Measurements from ENCODE around the gene ERCC3.

Gene ERCC3

DNA sequence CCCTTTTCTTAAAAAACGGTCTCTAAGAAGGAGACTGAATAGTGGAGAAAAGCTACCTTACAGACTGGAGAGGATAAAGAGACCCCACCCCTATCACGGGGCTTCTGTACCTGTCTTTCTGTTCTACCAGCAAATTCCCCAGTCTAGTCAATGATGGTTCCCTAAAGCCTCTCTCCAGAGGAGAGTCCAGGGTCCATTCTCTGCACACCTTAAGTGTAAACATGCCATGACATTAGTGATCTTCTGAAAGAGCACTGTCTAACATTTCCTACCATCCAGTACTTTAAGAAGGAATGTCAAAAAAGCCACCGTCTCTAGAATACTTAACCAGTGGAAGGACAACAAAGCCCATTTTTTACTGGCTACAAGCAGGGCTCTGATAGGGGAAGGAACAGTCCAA, 17.0 kb upstream of the ERCC3 start:
- no peak for DNase-seq (ENCODE audit: low spot score)
- in situ Hi-C loops (cut with MboI; ENCODE audit: low sequenced_read_pairs, unreplicated experiment), result no loop called here
- TF ChIP-seq, protein P1, sequence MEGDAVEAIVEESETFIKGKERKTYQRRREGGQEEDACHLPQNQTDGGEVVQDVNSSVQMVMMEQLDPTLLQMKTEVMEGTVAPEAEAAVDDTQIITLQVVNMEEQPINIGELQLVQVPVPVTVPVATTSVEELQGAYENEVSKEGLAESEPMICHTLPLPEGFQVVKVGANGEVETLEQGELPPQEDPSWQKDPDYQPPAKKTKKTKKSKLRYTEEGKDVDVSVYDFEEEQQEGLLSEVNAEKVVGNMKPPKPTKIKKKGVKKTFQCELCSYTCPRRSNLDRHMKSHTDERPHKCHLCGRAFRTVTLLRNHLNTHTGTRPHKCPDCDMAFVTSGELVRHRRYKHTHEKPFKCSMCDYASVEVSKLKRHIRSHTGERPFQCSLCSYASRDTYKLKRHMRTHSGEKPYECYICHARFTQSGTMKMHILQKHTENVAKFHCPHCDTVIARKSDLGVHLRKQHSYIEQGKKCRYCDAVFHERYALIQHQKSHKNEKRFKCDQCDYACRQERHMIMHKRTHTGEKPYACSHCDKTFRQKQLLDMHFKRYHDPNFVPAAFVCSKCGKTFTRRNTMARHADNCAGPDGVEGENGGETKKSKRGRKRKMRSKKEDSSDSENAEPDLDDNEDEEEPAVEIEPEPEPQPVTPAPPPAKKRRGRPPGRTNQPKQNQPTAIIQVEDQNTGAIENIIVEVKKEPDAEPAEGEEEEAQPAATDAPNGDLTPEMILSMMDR (IDR thresholded peaks at IDR 0.05; ENCODE audit: borderline replicate concordance, control extremely low read depth, extremely low read depth, insufficient read depth, missing control alignments), result no peak

DNA sequence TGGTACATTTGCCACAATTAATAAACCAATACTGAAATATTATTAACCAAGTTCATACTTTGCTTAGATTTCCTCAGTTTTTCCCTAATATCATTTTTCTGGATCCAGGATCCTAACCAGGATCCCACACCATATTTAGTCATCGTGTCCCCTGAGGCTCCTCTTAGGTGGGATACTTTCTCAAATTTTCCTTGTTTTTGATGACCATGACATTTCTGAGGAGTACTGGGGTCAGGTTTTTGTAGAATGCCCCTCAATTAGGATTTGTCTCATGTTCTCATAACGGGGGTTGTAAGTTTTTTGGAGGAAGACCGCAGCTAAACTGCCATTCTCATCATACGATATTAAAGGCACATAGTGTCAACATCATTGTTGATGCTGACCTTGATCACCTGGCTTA, 15.5 kb upstream of the ERCC3 start:
- no peak for DNase-seq (ENCODE audit: low spot score)
- in situ Hi-C loops (cut with MboI; ENCODE audit: low sequenced_read_pairs, unreplicated experiment), result no loop called here
- TF ChIP-seq, protein P1 (IDR thresholded peaks at IDR 0.05; ENCODE audit: borderline replicate concordance, control extremely low read depth, extremely low read depth, insufficient read depth, missing control alignments), result no peak

GRCh38 chr2:127308586-127309138, 14.7 kb upstream of the ERCC3 start:
- TF ChIP-seq, protein P1 (IDR thresholded peaks at IDR 0.05; ENCODE audit: borderline replicate concordance, control extremely low read depth, extremely low read depth, insufficient read depth, missing control alignments), result no peak
- in situ Hi-C loops (cut with MboI; ENCODE audit: low sequenced_read_pairs, unreplicated experiment), result no loop called here
- DNase-seq (ENCODE audit: low spot score), result no peak

GRCh38 chr2:127305990-127306585, 12.1 kb upstream of the ERCC3 start:
- no peak for DNase-seq (ENCODE audit: low spot score)
- in situ Hi-C loops (cut with MboI; ENCODE audit: low sequenced_read_pairs, unreplicated experiment), result no loop called here
- TF ChIP-seq, protein P1 (IDR thresholded peaks at IDR 0.05; ENCODE audit: borderline replicate concordance, control extremely low read depth, extremely low read depth, insufficient read depth, missing control alignments), result no peak

GRCh38 chr2:127302168-127302567, 8.2 kb upstream of the ERCC3 start:
- TF ChIP-seq, protein P1 (IDR thresholded peaks at IDR 0.05; ENCODE audit: borderline replicate concordance, control extremely low read depth, extremely low read depth, insufficient read depth, missing control alignments), result no peak
- in situ Hi-C loops (cut with MboI; ENCODE audit: low sequenced_read_pairs, unreplicated experiment), result no loop called here
- DNase-seq (ENCODE audit: low spot score), result no peak

GRCh38 chr2:127293386-127293747, 577 bp downstream of the ERCC3 start:
- in situ Hi-C loops (cut with MboI; ENCODE audit: low sequenced_read_pairs, unreplicated experiment), result no loop called here

More at GRCh38 chr2:127293386-127293747, 577 bp downstream of the ERCC3 start:
- DNase-seq (ENCODE audit: low spot score), result no peak
- TF ChIP-seq, protein P1 (IDR thresholded peaks at IDR 0.05; ENCODE audit: borderline replicate concordance, control extremely low read depth, extremely low read depth, insufficient read depth, missing control alignments), result no peak

Measured in GM13976 (cell line).